GM12872 (cell line): ENCODE results near the gene MKS1.
A peak's percentile ranks its signal among the peaks of the same experiment; 100 is the strongest.

Experiments used
- TF ChIP-seq, protein P1 (sequence below): IDR thresholded peaks from 3 replicates; pipeline ENCODE4 v1.5.1; 2011; ENCODE audit warnings: low read depth, mild to moderate bottlenecking, low read length, moderate library complexity; ENCODE audit not compliant: insufficient read depth

The MKS1 gene

DNA sequence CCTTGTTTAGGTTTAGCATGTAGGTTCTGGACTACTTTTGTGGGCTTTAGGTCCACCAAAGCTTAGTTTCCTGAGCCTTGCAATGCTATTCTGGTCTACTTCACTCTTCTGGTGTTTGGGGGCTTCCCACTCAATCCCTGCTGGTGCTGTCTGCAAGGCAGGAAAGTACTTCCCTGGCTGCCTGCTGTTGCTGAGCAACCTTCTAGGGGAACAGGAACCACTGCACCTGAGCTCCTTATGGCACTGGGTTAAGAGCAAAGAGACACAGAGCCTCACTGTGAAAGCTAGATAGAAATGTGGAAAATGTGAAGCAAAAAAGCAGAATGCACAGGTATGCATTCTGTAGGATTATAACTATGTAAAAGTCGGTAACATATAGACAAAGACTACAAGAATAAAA, 44.7 kb upstream of the MKS1 start:
- TF ChIP-seq, protein P1, sequence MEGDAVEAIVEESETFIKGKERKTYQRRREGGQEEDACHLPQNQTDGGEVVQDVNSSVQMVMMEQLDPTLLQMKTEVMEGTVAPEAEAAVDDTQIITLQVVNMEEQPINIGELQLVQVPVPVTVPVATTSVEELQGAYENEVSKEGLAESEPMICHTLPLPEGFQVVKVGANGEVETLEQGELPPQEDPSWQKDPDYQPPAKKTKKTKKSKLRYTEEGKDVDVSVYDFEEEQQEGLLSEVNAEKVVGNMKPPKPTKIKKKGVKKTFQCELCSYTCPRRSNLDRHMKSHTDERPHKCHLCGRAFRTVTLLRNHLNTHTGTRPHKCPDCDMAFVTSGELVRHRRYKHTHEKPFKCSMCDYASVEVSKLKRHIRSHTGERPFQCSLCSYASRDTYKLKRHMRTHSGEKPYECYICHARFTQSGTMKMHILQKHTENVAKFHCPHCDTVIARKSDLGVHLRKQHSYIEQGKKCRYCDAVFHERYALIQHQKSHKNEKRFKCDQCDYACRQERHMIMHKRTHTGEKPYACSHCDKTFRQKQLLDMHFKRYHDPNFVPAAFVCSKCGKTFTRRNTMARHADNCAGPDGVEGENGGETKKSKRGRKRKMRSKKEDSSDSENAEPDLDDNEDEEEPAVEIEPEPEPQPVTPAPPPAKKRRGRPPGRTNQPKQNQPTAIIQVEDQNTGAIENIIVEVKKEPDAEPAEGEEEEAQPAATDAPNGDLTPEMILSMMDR: no peak

DNA sequence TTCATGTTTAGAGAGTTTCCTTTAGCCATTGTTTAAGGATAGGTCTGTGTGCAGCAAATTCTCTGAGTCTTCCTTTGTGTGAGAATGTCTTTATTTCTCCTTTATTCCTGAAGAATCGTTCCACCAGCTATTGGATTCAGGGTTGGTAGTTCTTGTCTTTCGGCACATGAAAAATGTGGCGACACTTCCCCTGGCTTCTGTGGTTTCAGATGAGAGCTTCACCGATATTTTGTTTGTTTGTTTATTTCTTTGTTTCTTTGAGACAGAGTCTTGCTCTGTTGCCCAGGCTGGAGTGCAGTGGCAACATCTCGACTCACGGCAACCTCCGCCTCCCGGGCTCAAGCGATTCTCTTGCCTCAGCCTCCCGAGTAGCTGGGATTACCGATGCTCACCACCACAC, 43.1 kb upstream of the MKS1 start:
- TF ChIP-seq, protein P1: no peak

DNA sequence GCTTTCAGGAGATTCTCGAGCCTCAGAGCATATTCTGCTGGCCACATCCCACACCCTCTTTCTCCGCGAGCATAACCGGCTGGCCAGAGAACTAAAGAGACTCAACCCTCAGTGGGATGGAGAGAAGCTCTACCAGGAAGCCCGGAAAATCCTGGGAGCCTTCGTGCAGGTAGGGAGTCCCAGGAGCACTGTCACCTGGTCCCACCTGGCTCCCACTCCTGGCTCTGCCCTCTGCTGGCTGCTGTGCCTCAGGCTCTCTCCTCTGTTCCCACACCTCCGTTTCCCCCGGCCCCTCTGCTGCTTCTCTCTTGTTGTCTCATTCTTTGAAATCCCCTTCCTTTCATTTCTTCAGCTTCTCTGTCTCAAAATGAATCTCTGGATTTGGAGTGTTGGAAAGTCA, 35.7 kb upstream of the MKS1 start:
- TF ChIP-seq, protein P1: 0 out of 3 replicates have a peak, but pooled peaks have one; percentile 29

DNA sequence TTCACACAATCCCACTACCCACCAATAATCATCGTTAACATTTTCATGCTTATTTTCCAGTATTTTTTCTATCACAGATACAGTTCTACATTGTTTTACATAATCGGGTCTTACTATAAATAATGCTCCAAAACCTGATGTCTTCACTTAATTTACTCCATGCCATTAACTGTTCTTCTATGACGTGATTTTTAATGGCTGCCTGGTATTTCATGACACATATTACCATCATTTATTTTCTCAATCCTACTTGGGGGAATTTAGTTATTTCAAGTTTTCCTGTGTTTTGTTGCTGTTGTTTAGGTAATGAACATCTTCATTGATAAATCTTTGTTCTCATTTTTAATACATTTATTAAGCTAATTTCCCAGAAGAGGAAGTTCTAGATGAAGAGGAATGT, 34.0 kb upstream of the MKS1 start:
- TF ChIP-seq, protein P1: no peak

DNA sequence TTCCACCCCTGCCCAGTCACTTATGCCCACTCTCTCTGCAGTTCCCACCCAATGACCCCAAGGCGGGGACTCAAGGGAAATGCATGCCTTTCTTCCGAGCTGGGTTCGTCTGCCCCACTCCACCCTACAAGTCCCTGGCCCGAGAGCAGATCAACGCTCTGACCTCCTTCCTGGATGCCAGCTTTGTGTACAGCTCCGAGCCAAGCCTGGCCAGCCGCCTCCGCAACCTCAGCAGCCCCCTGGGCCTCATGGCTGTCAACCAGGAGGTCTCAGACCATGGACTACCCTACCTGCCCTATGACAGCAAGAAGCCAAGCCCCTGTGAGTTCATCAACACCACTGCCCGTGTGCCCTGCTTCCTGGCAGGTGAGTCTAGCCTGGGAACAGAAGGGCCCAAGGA, 33.1 kb upstream of the MKS1 start:
- TF ChIP-seq, protein P1: no peak

DNA sequence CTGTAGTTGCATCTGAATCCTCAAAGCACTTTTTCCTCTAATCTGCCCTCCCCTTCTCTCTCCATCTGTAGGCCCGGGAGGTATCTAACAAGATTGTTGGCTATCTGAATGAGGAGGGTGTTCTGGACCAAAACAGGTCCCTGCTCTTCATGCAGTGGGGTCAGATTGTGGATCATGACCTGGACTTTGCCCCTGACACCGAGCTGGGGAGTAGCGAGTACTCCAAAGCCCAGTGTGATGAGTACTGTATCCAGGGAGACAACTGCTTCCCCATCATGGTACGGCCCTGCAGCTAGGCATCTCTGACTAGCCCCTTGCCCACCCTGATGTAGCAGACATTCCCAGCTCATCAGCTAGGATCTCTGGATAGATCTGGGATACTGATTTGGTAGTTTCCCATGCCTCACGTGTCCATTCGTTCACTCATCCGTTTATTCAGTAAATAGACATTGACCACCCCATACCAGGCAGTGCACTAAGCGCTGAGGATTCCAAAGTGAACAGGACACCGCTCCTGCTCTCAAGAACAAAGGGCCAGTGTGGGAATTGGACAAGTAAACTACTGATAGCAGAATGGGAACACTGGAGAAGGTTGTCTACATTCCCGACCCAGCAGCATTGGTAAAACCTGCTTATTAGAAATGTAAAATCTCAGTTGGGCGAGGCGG, 31.4 kb upstream of the MKS1 start:
- TF ChIP-seq, protein P1: no peak

DNA sequence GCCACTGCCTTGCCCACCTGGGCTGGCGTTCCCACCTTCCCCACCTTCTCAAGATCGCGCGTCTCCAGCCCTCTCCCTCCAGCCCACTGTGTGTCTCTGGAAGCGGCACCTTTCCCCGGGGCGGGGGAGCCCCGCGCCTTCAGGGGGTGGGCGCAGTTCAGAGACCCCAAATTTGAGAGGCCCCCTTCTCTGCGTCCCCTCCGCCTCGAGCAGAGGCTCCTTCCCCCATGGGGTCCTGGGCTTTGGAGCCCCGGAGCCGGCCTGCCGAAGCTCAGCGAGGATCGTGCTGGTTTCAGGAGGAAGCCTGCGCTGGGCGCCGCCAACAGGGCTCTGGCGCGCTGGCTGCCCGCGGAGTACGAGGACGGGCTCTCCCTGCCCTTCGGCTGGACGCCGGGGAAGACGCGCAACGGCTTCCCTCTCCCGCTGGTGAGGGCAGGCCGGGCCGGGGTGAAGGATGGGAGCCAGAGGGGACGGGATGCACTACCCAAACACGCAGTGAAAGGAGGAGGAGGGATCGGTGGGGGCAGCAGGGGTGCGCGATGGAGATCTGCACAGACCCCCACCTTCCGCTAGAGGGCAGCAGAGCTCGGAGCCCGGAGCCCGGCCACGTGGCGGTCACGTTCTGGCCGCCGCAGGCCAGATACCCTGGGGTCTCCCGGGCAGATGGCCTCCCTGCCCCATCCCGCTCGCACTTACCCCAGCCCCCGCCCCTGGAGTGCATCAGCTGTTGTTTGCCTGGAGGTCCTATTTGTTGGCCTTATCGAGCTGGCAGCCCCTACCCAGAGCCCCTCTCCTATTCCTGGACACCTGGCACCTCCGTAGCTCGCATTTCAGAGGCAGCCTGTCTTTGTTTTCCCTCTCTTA, 30.4 kb upstream of the MKS1 start:
- TF ChIP-seq, protein P1: peak; percentile 92
